Left hindlimb (tissue), 1 donor: ENCODE data around the gene RRP1B.
"Not testable (repeated sequence)": the region's sequence is repeated elsewhere in the genome, so short reads cannot be mapped to it uniquely, and the experiment has no call there.

Experiments
- DNase-seq: peaks from one replicate; pipeline ENCODE4 v3.0.0-alpha.2; 2018

The RRP1B gene

DNA sequence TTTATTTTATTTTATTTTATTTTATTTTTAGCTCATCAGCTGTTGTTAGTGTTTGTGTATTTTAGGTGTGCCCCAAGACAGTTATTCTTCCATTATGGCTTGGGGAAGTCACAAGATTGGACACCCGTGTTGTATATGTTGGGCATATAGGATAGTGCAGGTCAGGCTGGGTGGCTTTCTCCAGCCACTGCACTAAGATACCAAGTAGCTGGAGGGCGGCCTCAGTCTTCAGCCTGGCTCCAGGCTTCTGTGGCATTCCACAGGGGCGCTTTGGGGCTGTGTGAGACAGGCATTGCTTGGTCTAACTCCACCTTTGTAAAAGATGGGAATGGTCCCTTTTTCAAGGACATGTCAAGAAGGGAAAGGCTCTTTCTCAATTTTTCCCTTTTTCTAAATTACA lies 16.5 kb downstream of the RRP1B start:
- DNase-seq = no peak

DNA sequence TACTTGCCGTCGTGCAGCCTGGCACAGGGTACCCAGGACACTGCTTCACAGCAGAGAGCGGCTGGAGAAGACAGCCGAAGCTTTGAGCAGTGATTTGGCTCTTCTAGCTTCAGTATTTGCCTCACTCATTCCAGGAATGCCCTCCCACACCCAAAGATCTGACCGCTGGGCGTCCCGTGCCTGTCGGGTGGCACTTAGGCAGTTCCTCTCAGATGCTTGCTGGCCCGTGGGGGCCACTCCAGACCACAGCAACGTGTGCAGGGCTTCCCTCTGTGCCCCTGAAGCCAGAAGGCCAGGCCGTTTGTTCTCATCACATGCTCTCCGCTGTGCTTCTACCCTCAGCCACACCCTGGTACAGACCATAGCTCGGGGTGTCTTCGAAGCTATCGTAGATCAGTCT lies 17.0 kb downstream of the RRP1B start:
- no peak for DNase-seq

DNA sequence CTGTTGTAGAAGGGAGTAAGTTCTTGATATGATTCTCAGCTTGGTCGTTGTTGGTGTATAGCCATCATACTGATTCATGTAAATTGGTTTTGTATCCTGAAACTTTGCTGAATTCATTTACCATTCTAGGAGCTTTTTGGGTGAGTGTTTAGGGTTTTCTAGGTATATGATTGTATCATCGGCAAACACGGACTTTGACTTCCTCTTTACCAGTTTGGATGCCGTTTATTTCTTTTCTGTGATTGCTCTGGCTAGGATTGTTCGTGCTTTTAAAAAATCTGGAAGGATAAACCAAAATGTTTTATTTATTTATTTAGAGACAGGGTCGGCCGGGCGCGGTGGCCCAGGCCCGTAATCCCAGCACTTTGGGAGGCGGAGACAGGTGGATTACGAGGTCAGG lies 20.6 kb downstream of the RRP1B start:
- no peak for DNase-seq

DNA sequence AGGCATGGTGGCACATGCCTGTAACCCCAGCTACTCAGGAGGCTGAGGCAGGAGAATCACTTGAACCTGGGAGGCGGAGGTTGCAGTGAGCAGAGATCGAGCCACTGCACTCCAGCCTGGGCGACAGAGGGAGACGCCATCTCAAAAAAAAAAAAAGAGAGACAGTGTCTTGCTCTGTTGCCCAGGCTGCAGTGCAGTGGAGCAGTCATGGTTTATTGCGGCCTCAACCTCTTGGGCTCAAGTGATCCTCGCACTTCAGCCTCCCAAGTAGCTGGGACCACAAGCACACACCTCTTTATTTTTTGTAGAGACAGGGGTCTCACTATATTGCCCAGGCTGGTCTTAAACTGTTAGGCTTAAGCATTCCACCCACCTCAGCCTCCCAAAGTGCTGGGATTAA lies 21.1 kb downstream of the RRP1B start:
- not testable (repeated sequence) for DNase-seq

DNA sequence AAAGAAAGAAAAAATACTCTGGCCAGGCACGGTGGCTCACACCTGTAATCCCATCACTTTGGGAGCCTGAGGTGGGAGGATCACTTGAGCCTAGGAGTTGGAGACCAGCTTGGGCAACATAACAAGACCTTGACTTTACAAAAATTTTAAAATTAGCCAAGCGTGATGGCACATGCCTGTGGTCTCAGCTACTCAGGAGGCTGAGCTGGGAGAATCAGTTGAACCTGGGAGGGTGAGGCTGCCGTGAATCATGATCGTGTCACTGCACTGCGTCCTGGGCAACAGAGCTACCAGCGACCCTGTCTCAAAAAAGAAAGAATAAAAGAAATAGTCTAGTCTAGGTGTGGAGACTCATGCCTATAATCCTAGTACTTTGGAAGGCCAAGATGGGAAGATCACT lies 22.3 kb downstream of the RRP1B start:
- DNase-seq = no peak

DNA sequence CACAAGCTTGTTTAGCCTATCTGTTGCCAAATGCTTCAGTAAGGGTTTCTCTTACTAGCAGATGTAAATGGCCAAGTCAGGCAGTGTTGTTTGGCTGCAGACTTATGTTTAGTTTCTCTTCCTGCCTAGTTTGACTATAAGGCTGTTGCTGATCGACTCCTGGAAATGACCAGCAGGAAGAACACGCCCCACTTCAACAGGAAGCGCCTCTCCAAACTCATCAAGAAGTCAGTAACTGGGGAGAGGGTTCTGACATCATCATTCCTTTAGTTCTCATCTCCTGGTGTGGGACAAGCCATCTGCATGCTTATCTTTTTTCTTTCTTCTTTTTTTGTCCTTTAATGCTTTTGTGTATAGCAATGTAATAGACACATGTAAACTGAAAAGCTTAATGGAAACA lies 25.1 kb downstream of the RRP1B start:
- DNase-seq = no peak

DNA sequence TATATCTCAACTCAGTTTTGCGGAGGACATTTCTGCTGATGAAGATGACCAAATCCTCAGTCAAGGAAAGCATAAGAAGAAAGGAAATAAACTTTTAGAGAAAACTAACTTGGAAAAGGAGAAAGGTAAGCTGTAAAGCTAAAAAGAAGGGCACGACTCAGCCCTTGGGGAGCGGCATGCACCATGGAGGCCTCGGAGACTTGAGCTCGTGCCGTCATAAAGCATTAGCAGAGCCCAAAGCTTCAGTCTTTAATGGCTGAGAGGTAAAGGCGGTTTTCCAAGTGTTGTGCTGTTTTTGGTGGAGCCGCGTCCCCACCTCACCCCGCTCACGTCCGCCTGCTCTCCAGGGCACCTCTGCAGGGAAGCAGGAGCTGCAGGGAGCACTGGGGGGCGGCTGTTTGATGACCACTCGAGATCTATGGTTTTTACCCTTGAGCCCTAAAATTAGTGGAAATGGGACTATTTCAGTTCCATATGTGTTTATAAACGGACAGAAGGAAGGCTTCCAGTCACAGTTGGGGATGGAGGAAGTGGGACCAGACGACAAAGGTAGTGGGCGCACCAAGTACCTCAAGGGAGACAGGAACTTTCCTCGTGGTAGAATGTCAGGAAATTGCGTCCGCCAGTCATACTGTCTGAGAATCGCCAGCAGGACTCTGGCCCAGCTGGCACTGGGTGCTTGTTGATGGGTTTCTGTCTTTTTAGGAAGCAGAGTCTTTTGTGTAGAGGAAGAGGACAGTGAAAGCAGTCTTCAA lies 27.6 kb downstream of the RRP1B start:
- no peak for DNase-seq

DNA sequence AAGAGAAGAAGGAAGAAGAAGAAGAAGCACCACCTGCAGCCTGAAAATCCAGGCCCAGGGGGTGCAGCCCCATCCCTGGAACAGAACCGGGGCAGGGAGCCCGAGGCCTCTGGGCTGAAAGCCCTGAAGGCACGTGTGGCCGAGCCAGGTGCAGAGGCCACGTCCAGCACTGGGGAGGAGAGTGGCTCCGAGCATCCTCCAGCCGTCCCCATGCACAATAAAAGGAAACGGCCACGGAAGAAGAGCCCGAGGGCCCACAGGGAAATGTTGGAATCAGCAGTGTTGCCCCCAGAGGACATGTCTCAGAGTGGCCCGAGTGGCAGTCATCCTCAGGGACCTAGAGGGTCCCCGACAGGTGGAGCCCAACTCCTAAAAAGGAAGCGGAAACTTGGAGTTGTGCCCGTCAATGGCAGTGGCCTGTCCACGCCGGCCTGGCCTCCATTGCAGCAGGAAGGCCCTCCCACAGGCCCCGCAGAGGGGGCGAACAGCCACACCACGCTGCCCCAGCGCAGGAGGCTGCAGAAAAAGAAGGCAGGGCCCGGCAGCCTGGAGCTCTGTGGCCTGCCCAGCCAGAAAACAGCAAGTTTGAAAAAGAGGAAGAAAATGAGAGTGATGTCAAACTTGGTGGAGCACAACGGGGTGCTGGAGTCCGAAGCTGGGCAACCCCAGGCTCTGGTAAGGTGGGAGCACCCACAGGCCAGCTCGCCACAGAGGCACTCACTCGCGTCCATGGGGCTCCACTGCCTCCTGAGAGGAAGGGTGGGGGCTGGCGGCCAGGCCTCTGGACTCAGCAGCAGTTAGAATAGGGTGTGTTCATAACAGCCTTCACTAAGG lies 28.4 kb downstream of the RRP1B start:
- no peak for DNase-seq

DNA sequence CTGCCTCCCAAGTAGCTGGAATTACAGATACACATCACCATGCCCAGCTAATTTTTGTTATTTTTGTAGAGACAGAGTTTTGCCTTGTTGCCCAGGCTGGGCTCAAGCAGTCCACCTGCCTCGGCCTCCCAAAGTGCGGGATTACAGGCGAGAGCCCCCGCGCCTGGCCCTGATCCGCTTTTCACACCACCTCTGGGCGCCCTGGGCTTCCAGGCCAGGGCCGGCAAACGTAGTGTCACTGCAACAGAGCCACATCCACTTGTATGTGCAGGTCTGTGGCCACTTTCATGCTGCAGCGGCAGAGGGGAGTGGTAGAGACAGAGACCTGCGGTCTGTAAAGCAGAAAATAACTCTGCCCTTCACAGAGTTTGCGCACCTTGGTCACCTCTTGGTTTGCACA lies 29.5 kb downstream of the RRP1B start:
- DNase-seq = no peak

DNA sequence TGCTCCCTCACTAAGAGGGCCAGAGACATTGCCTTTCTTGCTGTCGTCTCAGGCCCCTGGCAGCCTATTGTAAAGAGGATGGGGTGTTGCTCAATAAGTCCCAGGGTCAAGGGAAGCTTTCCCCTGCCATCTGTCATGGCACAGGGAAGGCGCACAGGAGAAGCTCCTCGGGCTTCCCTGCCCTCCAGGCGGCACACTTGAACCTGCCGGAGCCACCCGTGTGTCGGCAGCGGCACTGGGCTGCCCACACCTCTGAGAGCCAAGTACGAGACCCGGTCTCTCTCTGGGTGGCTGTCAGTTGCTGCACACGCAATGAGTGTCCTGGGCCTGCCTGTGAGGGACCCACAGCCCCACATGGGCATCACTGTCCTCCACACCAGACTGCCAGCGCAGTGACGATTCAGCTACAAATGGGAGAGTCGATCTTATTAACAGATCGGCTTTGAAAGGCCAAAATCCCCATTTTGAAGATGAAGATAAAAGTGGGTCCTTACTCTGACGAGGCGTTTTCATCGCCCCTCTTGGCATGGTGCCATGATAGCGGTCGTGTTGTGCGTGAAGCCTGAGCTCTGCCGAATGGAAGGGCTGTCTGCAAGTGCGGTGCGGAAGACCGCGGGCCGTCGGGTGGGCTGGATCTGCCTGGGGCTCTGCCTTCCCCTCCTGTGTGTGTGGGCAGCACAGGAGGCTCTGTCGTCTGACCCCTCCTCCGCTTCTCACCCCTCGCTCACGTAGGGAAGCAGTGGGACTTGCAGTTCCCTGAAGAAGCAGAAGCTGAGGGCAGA lies 30.4 kb downstream of the RRP1B start:
- DNase-seq = no peak

DNA sequence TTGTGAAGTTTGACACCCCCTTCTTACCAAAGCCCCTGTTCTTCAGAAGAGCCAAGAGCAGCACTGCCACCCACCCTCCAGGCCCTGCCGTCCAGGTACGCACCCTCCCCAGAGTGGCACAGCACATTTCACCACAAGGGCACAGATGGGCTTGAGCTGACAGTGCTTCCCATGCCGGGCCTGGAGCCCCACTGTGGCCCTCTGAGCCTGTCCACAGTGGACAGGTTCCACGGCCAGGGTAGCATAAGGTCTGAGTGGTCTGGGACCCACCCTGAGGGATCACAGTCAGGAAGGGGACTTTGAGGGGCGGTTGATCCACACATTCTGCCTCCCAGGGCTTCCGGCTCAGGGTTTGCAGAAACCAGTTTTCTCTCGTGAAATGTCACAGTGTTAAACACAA lies 31.0 kb downstream of the RRP1B start:
- no peak for DNase-seq

DNA sequence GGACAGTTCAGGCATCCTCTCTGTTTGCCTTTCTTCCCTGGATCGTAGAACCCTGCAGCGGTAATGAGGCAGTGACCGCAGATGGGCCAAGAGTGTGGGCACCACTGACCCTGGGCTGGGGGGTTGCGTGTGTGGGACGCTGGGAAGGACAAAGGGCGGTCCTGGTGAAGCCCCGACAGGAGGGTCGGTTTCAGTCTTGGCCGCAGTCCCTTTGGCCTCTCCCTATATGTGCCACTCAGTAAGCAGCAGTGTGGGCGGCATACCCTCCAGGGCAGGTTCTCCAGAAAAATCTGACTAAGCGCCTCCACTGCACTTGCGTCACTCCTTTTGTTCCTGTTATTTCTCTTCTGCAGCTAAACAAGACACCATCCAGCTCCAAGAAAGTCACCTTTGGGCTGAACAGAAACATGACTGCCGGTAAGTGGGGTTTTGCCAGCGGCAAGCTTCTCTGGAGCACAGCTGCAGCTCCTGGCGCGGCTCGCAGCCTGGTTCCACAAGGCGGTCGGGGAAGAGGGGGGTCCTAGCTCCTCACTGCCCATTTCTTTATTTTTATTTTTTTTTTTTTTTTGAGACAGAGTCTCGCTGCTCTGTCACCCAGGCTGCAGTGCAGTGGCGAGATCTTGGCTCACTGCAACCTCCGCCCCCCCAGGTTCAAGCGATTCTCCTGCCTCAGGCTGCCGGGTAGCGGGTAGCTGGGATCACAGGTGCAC lies 31.9 kb downstream of the RRP1B start:
- DNase-seq = no peak

DNA sequence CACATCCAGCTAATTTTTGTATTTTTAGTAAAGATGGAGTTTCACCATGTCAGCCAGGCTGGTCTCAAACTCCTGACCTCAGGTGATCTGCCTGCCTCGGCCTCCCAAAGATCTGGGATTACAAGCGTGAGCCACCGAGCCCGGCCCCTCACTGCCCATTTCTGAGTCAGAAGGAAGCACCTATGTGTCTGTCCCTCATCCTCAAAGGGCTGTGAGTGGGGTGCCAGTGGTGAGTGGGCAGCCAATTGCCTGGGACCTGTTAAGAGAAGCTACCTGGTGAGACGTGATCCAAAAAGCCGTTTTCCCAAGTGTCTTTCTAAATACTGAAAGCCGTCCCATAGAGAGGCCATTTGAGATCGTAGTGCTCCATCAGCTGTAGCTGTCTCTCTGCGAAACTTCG lies 32.4 kb downstream of the RRP1B start:
- no peak for DNase-seq

DNA sequence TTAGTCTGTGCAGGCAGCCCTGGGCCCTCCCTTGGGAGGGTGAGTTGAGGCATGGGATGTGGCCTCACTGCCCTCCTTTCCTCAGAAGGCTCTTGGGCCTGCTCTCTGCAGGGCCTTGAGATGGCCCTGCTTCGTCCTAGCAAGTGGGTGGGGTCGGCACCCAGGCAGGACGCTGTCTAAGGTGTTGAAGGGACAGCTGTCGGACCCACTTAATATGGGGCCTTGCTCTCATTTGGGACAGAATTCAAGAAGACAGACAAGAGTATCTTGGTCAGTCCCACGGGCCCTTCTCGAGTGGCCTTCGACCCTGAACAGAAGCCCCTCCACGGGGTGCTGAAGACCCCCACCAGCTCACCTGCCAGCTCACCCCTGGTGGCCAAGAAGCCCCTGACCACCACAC lies 33.6 kb downstream of the RRP1B start:
- no peak for DNase-seq

DNA sequence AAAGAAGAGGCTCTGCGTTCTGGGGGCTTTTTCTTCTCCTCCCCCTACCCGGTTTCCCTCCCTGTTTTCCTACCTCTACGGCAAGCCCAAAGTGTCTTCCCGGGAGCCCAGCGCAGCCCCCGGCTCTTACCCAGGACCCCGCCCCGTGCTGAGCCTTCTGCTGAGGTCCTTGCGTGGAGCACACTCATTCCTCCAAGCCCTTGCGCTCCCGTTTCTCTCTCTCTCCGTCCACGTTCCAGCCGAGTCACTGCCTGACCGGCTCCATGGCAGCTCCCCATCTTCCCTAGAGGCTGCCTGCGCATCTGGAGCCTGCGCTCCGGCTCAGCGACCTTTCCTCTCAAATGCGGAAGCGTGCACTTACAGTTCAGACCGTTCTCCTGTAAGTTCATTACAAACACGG lies 34.6 kb downstream of the RRP1B start:
- DNase-seq = no peak

DNA sequence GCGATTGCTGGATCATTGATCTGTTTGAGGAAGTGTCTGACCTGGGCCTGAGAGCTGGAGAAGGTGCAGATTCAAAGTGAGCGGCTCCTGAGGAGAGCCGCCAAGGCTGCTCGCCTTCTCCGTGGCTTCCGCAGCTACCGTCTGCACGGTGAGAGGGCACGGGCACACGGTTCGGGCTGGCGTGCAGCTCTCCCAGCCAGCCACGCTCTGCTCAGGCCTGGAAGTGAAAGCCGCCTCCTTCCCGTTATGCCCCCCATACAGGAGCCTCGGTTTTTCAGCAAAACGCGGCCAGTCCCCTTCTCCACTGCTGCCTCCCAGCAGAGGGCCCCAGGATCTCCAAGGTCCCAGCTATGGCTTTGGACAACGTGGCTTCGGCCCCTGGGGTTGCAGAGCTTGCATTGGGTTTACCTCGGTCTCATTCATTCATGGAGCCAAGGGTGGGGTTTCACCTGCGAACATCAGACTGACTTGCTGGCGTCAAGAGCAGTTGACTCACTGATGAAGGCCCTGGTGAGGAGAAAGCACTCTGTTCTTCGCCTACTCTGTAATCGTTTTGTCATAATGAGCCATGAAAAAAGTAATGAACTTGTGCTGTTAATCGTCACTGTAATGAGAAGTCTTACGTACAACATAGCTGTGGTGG lies 35.2 kb downstream of the RRP1B start:
- DNase-seq = no peak

DNA sequence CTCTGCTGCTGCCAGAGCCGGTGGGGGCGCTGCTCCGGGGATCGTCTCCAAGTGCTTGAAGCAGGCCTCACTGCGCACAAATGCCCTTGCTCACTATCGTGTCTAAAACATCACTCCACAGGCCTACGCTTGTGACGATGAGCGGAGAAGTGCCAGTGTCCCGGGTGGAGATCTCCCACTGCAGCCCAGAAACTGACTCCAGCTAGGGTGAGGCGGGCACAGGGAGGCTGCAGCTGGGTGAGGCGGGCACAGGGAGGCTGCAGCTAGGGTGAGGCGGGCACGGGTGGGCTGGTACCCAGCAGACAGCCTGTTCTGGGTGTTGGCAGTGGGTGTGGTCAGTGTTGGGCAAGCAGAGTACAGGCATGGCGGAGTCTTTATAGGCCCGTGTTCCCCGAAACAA lies 36.9 kb downstream of the RRP1B start:
- no peak for DNase-seq

DNA sequence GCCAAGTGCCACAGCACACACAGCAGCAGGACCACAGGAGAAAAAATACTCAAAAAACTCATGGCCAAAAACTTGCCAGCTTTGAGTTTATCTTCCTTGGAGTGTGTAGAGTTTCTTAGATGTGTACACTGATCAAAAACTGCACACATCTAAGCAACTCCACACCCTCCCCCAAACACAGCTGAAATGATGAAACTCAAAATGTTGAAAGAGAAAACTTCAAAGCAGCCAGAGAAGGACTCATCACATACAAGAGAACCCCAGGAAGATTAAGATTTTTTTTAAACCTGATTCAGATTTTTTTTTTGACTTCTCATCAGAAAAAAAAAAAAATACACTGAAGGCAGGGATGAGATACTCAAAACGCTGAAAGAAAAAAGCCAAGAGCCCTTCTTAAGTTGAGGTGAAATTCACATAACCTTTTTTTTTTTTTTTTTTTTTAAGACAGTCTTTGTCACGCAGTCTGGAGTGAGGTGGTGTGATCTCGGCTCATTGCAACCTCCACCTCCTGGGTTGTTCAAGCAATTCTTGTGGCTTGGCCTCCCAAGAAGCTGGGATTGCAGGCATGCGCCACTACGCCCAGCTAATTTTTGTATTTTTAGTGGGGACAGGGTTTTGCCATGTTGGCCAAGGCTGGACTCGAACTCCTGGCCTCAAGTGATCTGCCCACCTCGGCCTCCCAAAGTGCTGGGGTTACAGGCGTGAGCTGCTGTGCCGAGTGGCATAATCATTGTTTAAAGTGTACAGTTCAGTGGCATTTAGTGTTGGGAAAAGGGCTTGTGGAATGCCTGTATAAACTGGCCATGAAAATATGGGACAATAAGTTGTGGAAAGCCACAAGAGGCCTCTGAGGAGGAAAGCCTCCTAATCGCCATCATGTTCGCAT lies 38.6 kb downstream of the RRP1B start:
- DNase-seq = no peak

DNA sequence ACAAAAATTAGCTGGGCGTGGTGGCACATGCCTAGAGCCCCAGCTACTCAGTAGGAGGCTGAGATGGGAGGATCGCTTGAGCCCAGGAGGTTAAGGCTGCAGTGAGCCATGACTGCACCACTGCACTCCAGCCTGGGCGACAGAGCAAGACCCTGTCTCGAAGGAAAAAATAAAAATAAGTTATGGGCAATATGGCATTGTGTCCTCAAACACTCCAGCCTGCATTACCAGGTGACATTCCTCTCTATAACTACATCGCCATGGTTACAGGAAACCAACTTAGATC lies 40.1 kb downstream of the RRP1B start:
- DNase-seq = not testable (repeated sequence)

DNA sequence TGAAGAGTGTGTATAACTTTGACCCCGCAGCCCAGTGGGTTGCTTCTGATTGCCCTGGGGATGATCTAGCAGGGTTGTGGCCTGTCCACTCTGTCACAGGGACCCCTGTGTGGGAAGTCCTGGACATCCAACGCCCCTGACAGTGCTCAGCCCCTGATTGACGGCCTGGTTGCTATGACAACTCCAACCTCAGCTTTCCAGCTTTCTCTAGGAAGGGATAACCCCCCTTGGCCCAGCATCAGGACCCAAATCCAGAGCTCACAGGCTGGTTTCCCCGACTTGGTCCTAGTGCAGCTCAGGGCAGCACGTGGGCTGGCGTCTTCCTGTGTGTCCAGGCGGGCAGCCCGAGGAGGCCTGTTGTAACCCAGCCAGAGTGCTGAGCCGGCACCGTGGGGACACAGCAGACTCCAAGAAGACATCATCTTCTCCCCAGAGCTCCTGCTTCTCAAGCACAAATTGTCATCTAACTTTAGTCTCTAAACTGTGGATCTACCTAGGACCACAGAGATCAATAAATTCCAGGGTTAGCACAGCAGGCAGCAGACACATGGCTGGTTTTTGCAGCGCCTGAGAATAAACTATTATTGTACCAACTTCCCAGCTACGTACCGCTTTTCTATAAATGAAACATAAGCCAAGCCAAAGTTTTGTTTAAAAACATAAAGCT lies 40.7 kb downstream of the RRP1B start:
- DNase-seq = no peak
